PC-9 (cell line): ENCODE results near the gene ATXN1.

Source experiments
- EZH2 ChIP-seq: fragments of 200-600 bp; sonication (generic); IDR thresholded peaks from 2 replicates; pipeline ENCODE4 v1.8.0; 2017; ENCODE audit warnings: antibody characterized with exemption, low read depth
- TF ChIP-seq, protein P1 (sequence below): fragments of 200-600 bp; sonication (generic); conservative IDR thresholded peaks from 2 replicates; pipeline ENCODE4 v1.6.1; 2017; ENCODE audit warnings: mixed run types, antibody characterized with exemption, mild to moderate bottlenecking, moderate library complexity

DNA sequence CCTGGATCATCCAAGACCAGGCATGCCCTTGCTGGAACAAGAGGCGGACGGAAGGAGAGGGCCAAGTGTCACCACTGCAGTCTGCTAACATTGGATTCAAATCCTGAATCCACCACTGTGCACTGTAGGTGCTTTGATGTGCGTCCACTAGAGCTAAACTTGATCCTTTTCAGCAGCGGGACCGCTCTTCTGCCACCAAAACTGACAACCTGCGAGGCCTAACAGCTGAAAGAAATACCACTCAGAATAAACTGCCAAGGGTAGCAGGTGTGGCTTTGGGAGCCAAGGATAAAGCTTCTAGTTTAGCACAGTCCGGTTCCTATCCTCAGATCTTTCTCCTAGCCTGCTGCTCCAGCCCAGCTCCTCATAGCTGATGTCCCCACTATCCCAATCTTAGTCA is 108.0 kb downstream of the ATXN1 start:
- TF ChIP-seq, protein P1, sequence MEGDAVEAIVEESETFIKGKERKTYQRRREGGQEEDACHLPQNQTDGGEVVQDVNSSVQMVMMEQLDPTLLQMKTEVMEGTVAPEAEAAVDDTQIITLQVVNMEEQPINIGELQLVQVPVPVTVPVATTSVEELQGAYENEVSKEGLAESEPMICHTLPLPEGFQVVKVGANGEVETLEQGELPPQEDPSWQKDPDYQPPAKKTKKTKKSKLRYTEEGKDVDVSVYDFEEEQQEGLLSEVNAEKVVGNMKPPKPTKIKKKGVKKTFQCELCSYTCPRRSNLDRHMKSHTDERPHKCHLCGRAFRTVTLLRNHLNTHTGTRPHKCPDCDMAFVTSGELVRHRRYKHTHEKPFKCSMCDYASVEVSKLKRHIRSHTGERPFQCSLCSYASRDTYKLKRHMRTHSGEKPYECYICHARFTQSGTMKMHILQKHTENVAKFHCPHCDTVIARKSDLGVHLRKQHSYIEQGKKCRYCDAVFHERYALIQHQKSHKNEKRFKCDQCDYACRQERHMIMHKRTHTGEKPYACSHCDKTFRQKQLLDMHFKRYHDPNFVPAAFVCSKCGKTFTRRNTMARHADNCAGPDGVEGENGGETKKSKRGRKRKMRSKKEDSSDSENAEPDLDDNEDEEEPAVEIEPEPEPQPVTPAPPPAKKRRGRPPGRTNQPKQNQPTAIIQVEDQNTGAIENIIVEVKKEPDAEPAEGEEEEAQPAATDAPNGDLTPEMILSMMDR, result no peak
- no peak for TF ChIP-seq EZH2
